ENCODE results near the gene AJAP1. TPM values are rescaled to one million over a fixed set of nuclear protein-coding genes. Genes with fewer than 3 reads are reported as not detected.

AJAP1 gene
- total RNA-seq, 5 donors from 2014 or later (not counting 1 experiment from before 2014, with no cell fraction given) = 0.44 to 4.4 (median 0.61) TPM

DNA sequence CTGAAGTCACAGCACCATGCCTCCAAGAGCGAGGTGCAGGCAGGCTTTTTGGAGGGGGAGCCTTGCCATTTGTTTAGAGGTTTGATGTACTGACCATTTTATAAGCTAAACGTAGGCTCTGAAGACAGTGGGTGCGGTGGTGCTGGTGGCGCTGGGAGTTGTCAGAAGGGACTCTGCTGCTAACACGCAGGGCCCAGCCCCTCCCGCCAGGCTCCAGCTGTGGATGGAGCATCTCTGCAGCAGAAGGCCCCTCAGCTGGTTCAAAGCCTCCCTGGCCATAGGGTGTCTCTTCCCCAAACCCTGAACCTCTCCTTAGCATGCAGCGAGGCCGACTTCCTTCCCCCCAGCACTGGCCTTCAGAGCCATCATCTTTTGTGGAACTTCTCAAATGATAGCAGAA lies 105.3 kb downstream of the AJAP1 start:
- DNase-seq (no peak), ATAC-seq (replicated peaks in 1 of 4) (no peak)
- H3K9me3 Mint-ChIP-seq = peaks cover 2 to 4% (median 3%) of the 10 kb centered on the region in 3 donors
- Histone ChIP-seq H3K27me3 (replicated peaks in 1 of 2; ENCODE audit: control insufficient read depth in 2 of 2, extremely low read depth in 1 of 2, insufficient read depth in 2 of 2, low read length in 1 of 2) (peaks cover 0 to 14% of the 10 kb centered on the region in 2 experiments), H3K9me3 (no peaks in the 10 kb centered on the region), H3K4me3 (ENCODE audit: control insufficient read depth in 1 of 2, extremely low read depth in 1 of 2, low read length in 1 of 2) (no peak overlapping the region), H3K36me3 (ENCODE audit: control insufficient read depth in 2 of 2, extremely low read depth in 1 of 2, insufficient read depth in 1 of 2, low read length in 1 of 2) (no peaks in the 10 kb centered on the region), H3K4me1 (ENCODE audit: control insufficient read depth in 1 of 2, extremely low read depth in 1 of 2, insufficient read depth in 2 of 2, low read length in 2 of 2) (no peaks in the 10 kb centered on the region), H3K27ac (ENCODE audit: low read length) (no peak overlapping the region)
- H3K4me1 Mint-ChIP-seq = no peaks in the 10 kb centered on the region
- H3K4me3 Mint-ChIP-seq = no peak overlapping the region
- no peaks in the 10 kb centered on the region for H3K36me3 Mint-ChIP-seq
- POLR2A ChIA-PET = no interaction called here
- peaks cover 4% of the 10 kb centered on the region in 2 donors for H3K27me3 Mint-ChIP-seq
- CTCF ChIA-PET = no interaction called here
- H3K27ac Mint-ChIP-seq = no peak overlapping the region
- 92% methylated on average over 6 of the region's 8 CpGs for WGBS (ENCODE audit: insufficient coverage)

DNA sequence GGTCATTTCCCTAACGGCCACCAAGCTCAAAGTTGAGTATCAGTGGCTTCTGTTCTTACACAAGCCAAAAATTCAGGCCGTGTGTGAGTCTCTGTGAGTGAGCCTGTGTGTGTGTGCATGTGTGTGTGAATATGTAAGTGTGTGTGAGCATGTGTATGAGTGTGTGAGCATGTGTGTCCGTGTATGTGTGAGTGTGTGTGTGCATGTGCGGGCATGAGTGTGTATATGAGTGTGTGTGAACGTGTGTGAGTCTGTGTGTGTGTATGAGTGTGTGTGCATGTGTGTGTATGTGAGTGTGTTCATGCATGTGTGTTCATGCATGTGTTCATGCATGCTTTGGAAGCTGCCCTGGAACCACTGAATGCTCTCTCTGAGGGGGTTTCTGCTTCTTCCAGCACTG lies 105.7 kb downstream of the AJAP1 start:
- no peak overlapping the region for H3K4me3 Mint-ChIP-seq
- no peaks in the 10 kb centered on the region for H3K9me3 ChIP-seq
- H3K27me3 Mint-ChIP-seq = peaks cover 4% of the 10 kb centered on the region in 2 donors

DNA sequence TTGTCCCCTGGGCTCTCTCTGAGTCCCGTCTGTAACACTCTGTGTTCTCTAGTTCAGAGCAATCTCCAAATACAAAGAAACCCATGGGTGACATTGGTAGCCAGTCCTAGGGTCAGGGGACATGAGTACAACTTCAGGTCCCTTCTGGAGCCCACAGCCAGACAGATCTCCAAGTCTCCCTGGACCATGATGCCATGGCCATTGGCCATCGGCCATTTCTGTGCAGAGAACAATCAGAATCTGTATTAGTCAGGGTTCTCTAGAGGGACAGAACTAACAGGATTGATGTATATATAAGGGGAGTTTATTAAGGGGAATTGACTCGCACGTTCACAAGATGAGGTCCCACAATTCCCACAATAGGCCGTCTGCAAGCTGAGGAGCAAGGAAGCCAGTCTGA lies 106.9 kb downstream of the AJAP1 start:
- POLR2A ChIA-PET = no interaction called here
- DNase-seq (no peak), ATAC-seq (replicated peaks in 1 of 4) (no peak)
- Mint-ChIP-seq H3K36me3 (no peaks in the 10 kb centered on the region), H3K9me3 (peaks cover 2 to 4% (median 3%) of the 10 kb centered on the region in 3 donors), H3K4me1 (no peaks in the 10 kb centered on the region), H3K27me3 (peaks cover 0 to 7% of the 10 kb centered on the region in 2 donors), H3K27ac (no peak overlapping the region), H3K4me3 (no peak overlapping the region)
- Histone ChIP-seq H3K27ac (ENCODE audit: low read length) (no peak overlapping the region), H3K27me3 (replicated peaks in 1 of 2; ENCODE audit: control insufficient read depth in 2 of 2, extremely low read depth in 1 of 2, insufficient read depth in 2 of 2, low read length in 1 of 2) (peaks cover 0 to 5% of the 10 kb centered on the region in 2 experiments), H3K9me3 (no peaks in the 10 kb centered on the region), H3K4me3 (ENCODE audit: control insufficient read depth in 1 of 2, extremely low read depth in 1 of 2, low read length in 1 of 2) (no peak overlapping the region), H3K36me3 (ENCODE audit: control insufficient read depth in 2 of 2, extremely low read depth in 1 of 2, insufficient read depth in 1 of 2, low read length in 1 of 2) (no peaks in the 10 kb centered on the region), H3K4me1 (ENCODE audit: control insufficient read depth in 1 of 2, extremely low read depth in 1 of 2, insufficient read depth in 2 of 2, low read length in 2 of 2) (no peaks in the 10 kb centered on the region)
- WGBS (ENCODE audit: insufficient coverage) = no CpG with 5 or more reads among the region's 5 CpGs
- CTCF ChIA-PET = no interaction called here

More for the DNA sequence above, 105.7 kb downstream of the AJAP1 start:
- WGBS (ENCODE audit: insufficient coverage) = 60% methylated on average over 5 of the region's 5 CpGs
- peaks cover 0 to 10% of the 10 kb centered on the region in 2 experiments for H3K27me3 ChIP-seq (replicated peaks in 1 of 2; ENCODE audit: control insufficient read depth in 2 of 2, extremely low read depth in 1 of 2, insufficient read depth in 2 of 2, low read length in 1 of 2)
- no peaks in the 10 kb centered on the region for H3K36me3 ChIP-seq (ENCODE audit: control insufficient read depth in 2 of 2, extremely low read depth in 1 of 2, insufficient read depth in 1 of 2, low read length in 1 of 2)
- H3K4me3 ChIP-seq (ENCODE audit: control insufficient read depth in 1 of 2, extremely low read depth in 1 of 2, low read length in 1 of 2) = no peak overlapping the region
- CTCF ChIA-PET = no interaction called here
- Mint-ChIP-seq H3K36me3 (no peaks in the 10 kb centered on the region), H3K4me1 (no peaks in the 10 kb centered on the region), H3K27ac (no peak overlapping the region), H3K9me3 (peaks cover 2 to 4% (median 3%) of the 10 kb centered on the region in 3 donors)
- DNase-seq (no peak), ATAC-seq (replicated peaks in 1 of 4) (no peak)
- no peaks in the 10 kb centered on the region for H3K4me1 ChIP-seq (ENCODE audit: control insufficient read depth in 1 of 2, extremely low read depth in 1 of 2, insufficient read depth in 2 of 2, low read length in 2 of 2)
- no peak overlapping the region for H3K27ac ChIP-seq (ENCODE audit: low read length)
- POLR2A ChIA-PET = no interaction called here

DNA sequence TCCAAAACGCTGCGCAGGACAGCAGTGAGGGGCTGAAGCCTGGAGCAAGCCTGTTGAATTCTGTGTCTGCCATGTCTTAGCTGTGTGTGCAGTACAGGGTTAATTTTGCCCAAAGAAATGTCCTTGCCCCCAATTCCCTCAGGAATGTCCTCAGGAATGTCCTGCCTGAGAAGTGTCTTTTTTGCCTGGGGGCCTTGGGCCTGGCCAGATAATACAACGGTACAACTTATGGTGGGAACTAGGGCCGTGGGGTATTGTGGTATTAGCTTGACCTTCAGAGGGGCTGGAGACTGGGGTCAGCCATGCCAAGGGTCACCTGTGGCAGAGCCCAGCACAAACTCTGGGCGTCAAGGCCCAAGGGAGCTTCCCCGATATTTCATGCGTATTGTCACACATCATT lies 107.7 kb downstream of the AJAP1 start:
- peaks cover 0 to 4% of the 10 kb centered on the region in 2 experiments for H3K27me3 ChIP-seq (replicated peaks in 1 of 2; ENCODE audit: control insufficient read depth in 2 of 2, extremely low read depth in 1 of 2, insufficient read depth in 2 of 2, low read length in 1 of 2)
- Mint-ChIP-seq H3K4me3 (no peak overlapping the region), H3K27ac (no peak overlapping the region), H3K9me3 (peaks cover 2 to 4% (median 3%) of the 10 kb centered on the region in 3 donors), H3K36me3 (no peaks in the 10 kb centered on the region), H3K27me3 (peaks cover 0 to 7% of the 10 kb centered on the region in 2 donors), H3K4me1 (no peaks in the 10 kb centered on the region)
- no peaks in the 10 kb centered on the region for H3K4me1 ChIP-seq (ENCODE audit: control insufficient read depth in 1 of 2, extremely low read depth in 1 of 2, insufficient read depth in 2 of 2, low read length in 2 of 2)
- no peak overlapping the region for H3K4me3 ChIP-seq (ENCODE audit: control insufficient read depth in 1 of 2, extremely low read depth in 1 of 2, low read length in 1 of 2)
- no peaks in the 10 kb centered on the region for H3K36me3 ChIP-seq (ENCODE audit: control insufficient read depth in 2 of 2, extremely low read depth in 1 of 2, insufficient read depth in 1 of 2, low read length in 1 of 2)
- ChIA-PET CTCF (no interaction called here), POLR2A (no interaction called here)
- no peaks in the 10 kb centered on the region for H3K9me3 ChIP-seq
- H3K27ac ChIP-seq (ENCODE audit: low read length) = no peak overlapping the region
- ATAC-seq (replicated peaks in 1 of 4) = no peak
- WGBS (ENCODE audit: insufficient coverage) = 73% methylated on average over 5 of the region's 7 CpGs
- DNase-seq = no peak

DNA sequence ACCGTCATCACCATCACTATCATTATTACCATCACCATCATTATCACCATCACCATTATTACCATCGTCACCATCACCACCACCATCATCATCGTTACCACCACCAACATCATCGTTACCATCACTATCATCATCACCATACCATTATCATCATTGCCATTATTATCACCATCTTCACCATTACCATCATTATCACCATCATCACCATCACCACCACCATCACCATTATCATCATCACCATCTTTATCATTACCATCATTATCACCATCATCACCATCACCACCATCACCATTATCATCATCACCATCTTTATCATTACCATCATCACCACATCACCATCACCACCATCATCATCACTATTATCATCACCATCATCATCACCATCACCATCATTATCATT lies 112.9 kb downstream of the AJAP1 start:
- ATAC-seq (replicated peaks in 1 of 4) = no peak
- no peak for DNase-seq
- H3K36me3 ChIP-seq (ENCODE audit: control insufficient read depth in 2 of 2, extremely low read depth in 1 of 2, insufficient read depth in 1 of 2, low read length in 1 of 2) = no peaks in the 10 kb centered on the region
- H3K27ac ChIP-seq (ENCODE audit: low read length) = no peak overlapping the region
- peaks cover 0 to 10% of the 10 kb centered on the region in 2 experiments for H3K27me3 ChIP-seq (replicated peaks in 1 of 2; ENCODE audit: control insufficient read depth in 2 of 2, extremely low read depth in 1 of 2, insufficient read depth in 2 of 2, low read length in 1 of 2)
- Mint-ChIP-seq H3K27me3 (peaks cover 0 to 3% of the 10 kb centered on the region in 2 donors), H3K9me3 (no peaks in the 10 kb centered on the region), H3K4me3 (no peak overlapping the region), H3K4me1 (no peaks in the 10 kb centered on the region), H3K36me3 (no peaks in the 10 kb centered on the region), H3K27ac (no peak overlapping the region)
- 99% methylated on average over 4 of the region's 4 CpGs for WGBS (ENCODE audit: insufficient coverage)
- H3K4me3 ChIP-seq (ENCODE audit: control insufficient read depth in 1 of 2, extremely low read depth in 1 of 2, low read length in 1 of 2) = no peak overlapping the region
- ChIA-PET POLR2A (no interaction called here), CTCF (no interaction called here)
- no peaks in the 10 kb centered on the region for H3K4me1 ChIP-seq (ENCODE audit: control insufficient read depth in 1 of 2, extremely low read depth in 1 of 2, insufficient read depth in 2 of 2, low read length in 2 of 2)
- no peaks in the 10 kb centered on the region for H3K9me3 ChIP-seq

DNA sequence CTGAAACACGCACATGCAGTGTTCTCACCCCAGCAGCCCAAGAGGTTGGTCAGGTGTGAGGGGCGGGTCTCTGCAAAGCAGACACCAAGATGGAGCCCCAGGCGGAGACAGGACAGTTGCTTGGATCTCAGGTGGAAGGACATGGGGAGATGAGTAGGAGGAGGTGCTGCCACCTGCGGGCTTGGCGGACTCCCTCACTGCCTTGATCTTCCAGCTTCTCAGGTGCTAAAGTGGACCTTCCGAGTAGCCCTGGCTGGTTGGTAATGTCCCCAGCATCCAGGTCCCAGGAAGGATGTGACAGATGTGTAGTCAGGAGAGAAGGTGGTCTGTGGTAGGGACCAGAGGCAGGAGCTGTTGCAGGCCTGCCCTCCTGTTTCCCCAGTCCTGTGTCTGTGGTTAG lies 114.1 kb downstream of the AJAP1 start:
- Mint-ChIP-seq H3K4me1 (no peaks in the 10 kb centered on the region), H3K4me3 (no peak overlapping the region), H3K27me3 (peaks cover 0 to 3% of the 10 kb centered on the region in 2 donors), H3K9me3 (no peaks in the 10 kb centered on the region), H3K27ac (no peak overlapping the region), H3K36me3 (no peaks in the 10 kb centered on the region)
- Histone ChIP-seq H3K4me3 (ENCODE audit: control insufficient read depth in 1 of 2, extremely low read depth in 1 of 2, low read length in 1 of 2) (no peak overlapping the region), H3K4me1 (ENCODE audit: control insufficient read depth in 1 of 2, extremely low read depth in 1 of 2, insufficient read depth in 2 of 2, low read length in 2 of 2) (no peaks in the 10 kb centered on the region), H3K36me3 (ENCODE audit: control insufficient read depth in 2 of 2, extremely low read depth in 1 of 2, insufficient read depth in 1 of 2, low read length in 1 of 2) (no peaks in the 10 kb centered on the region), H3K27ac (ENCODE audit: low read length) (no peak overlapping the region), H3K9me3 (no peaks in the 10 kb centered on the region), H3K27me3 (replicated peaks in 1 of 2; ENCODE audit: control insufficient read depth in 2 of 2, extremely low read depth in 1 of 2, insufficient read depth in 2 of 2, low read length in 1 of 2) (peaks cover 0 to 10% of the 10 kb centered on the region in 2 experiments)
- ATAC-seq (replicated peaks in 1 of 4) (no peak), DNase-seq (no peak)
- ChIA-PET CTCF (no interaction called here), POLR2A (no interaction called here)
- WGBS (ENCODE audit: insufficient coverage) = 78% methylated on average over 5 of the region's 6 CpGs

Data from T-cell (primary cell).